ENCODE data around the gene TAC4.
"Not testable (repeated sequence)": the region's sequence is repeated elsewhere in the genome, so short reads cannot be mapped to it uniquely, and the experiment has no call there.

The TAC4 gene

GRCh38 chr17:49830605-49831004 is 17.3 kb downstream of the TAC4 start:
- TF ChIP-seq CTCF (IDR thresholded peaks at IDR 0.05) (no peak), ZFX (IDR thresholded peaks at IDR 0.05; ENCODE audit: borderline replicate concordance) (no peak)
- no peak overlapping the region for H3K27ac ChIP-seq

GRCh38 chr17:49829026-49829425 is 18.8 kb downstream of the TAC4 start:
- TF ChIP-seq CTCF (IDR thresholded peaks at IDR 0.05) (no peak), ZFX (IDR thresholded peaks at IDR 0.05; ENCODE audit: borderline replicate concordance) (no peak)
- H3K27ac ChIP-seq = no peak overlapping the region

DNA sequence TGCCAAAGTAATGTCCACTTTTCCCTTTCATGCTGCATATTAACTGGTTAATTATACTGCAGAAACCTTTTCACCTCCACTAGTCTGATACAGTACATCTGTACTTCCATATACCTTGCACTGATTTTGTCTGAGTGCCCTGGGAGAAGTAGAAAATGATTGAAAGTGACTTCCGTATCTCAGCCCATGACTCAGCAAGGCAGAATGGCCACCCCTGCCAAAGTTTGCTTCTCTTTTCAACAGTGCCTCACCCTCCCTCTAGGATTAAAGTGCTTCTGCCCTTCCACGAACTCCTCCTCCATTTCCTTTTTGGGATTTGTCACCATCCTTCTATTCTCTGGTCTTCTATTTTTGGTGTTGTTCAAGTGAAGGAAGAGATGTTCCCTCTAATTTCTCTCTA is 19.5 kb downstream of the TAC4 start:
- not testable (repeated sequence) for H3K27ac ChIP-seq

DNA sequence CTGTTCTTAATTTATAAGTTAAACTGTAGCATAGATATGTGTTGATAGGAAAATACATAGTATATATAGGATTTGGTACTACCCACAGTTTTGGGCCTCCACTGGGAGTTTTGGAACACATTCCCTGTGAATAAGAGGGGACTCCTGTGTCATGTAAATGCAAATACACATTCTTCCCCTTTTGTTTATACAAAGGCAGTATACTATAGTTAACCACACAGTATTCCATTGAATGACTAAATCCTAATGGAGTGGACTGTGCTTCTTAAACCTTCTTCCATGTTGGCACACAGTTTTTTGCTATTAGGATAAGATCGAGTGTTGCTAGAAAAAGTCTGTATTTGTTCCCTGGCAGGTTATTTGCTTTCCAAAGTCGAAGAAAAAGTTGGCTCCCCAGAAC is 22.2 kb downstream of the TAC4 start:
- TF ChIP-seq ZFX (IDR thresholded peaks at IDR 0.05; ENCODE audit: borderline replicate concordance) = no peak
- TF ChIP-seq CTCF (IDR thresholded peaks at IDR 0.05) = no peak
- no peak overlapping the region for H3K27ac ChIP-seq

DNA sequence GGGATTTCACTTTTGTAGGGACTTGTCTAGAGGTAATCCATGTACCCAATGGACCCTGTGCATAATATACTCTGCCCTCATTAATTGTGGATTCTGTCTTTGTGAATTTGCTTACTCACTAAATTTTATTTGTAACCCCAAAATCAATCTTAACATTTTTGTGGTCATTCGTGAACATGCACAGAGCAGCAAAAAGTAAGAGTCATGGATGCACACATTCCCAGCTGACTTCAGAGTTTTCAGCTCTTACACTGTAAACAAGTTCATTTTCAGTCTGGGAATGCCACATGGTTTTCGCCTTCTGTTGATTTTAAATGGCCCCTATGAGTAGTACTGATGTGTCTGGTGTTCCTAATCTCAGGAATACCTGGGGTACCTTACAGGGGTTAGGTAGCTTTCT is 24.3 kb downstream of the TAC4 start:
- TF ChIP-seq ZFX (IDR thresholded peaks at IDR 0.05; ENCODE audit: borderline replicate concordance) (no peak), CTCF (IDR thresholded peaks at IDR 0.05) (no peak)
- H3K27ac ChIP-seq = no peak overlapping the region

- no peak for TF ChIP-seq ZFX (IDR thresholded peaks at IDR 0.05; ENCODE audit: borderline replicate concordance)
- no peak for TF ChIP-seq CTCF (IDR thresholded peaks at IDR 0.05)
- no peak overlapping the region for H3K27ac ChIP-seq
These were observed 25.0 kb downstream of the TAC4 start for GRCh38 chr17:49822829-49823228.

DNA sequence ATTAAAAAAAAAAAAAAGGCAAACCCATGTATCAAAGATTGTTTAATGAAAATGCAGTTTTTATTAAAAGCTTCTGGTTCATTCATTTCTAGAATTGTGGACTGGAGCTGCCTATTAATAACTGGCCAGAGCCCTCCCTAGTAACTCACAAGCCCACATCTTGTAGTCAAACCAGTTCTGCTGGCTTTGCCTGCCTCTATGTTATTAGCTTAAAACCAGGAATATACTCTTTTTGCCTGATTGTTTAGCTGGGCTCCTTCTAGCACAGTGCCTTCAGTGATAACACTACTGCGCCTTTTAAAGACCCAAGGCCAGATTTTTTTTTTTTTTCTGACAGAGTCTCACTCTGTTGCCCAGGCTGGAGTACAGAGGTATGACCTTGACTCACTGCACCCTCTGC is 26.0 kb downstream of the TAC4 start:
- H3K27ac ChIP-seq = peak overlapping the region; percentile 18; the same call in 1 of the 2 replicates
- no peak for TF ChIP-seq ZFX (IDR thresholded peaks at IDR 0.05; ENCODE audit: borderline replicate concordance)

DNA sequence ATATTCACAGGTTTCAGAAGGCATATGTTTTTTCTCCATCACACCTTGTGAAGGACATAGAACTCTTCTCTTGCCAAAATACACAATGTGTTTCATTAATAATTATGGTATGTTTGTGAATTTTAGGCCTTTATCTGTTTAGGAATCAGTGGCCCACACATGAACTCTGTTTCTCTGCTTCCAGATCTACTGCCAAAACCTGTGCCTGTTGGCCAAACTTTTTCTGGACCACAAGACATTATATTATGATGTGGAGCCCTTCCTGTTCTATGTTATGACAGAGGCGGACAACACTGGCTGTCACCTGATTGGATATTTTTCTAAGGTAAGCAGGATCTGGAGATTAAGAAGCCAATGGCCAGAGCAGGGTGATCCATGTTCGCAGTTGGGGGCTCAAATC is 26.4 kb downstream of the TAC4 start:
- no peak for TF ChIP-seq CTCF (IDR thresholded peaks at IDR 0.05)
- no peak for TF ChIP-seq ZFX (IDR thresholded peaks at IDR 0.05; ENCODE audit: borderline replicate concordance)
- H3K27ac ChIP-seq = peak overlapping the region; percentile 18; the same call in 1 of the 2 replicates
